ENCODE results near the gene CCN6. TPM values are rescaled to one million over a fixed set of nuclear protein-coding genes. Genes with fewer than 3 reads are reported as not detected.

CCN6 gene
- total RNA-seq, 4 donors from 2014 or later, result 1.1 to 2.9 (median 1.6) TPM

DNA sequence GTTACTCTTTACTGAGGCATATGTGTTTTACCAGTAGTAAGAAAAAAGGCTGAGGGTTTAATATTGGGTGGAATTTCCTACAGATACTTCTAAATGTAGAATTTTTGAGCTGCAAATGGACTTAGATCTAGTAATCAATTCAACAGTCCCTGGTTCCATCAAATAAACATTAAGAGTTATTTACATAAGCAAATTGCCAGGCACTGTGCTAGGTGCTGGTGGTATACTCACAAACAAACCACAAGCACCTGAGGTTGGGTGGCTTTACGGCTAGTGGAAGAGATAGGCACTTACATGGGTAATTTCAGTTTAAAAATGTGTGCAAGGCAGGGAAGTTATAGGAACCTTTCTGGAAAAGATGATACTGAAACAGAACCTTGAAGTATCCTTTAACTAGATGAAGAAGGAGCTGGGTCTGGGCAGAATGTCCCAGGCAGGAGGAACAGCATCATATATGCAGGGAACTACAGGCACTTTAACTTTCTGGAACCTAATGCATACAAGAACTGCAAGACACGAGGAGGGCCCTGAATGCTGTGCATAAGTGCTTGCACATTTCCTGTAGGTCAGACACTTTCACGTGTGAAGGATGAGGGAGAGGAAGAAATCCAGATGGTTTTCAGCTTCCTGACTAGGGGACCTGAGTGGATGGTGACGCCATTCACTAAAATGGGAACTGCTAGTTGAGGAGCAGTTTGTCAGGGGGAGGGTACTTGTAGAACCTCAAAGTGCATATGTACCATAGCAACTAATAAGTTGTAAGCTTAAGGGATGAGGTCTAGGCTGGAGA lies 4.5 kb downstream of the CCN6 start:
- WGBS, 2 donors, result 64 to 84% methylated on average over 4 of the region's 4 CpGs
- H3K4me3 ChIP-seq (ENCODE audit: low read depth, poor library complexity, severe bottlenecking), result no peak overlapping the region
- DNase-seq (ENCODE audit: low spot score in 2 of 2), result no peak
- TF ChIP-seq, protein P1, sequence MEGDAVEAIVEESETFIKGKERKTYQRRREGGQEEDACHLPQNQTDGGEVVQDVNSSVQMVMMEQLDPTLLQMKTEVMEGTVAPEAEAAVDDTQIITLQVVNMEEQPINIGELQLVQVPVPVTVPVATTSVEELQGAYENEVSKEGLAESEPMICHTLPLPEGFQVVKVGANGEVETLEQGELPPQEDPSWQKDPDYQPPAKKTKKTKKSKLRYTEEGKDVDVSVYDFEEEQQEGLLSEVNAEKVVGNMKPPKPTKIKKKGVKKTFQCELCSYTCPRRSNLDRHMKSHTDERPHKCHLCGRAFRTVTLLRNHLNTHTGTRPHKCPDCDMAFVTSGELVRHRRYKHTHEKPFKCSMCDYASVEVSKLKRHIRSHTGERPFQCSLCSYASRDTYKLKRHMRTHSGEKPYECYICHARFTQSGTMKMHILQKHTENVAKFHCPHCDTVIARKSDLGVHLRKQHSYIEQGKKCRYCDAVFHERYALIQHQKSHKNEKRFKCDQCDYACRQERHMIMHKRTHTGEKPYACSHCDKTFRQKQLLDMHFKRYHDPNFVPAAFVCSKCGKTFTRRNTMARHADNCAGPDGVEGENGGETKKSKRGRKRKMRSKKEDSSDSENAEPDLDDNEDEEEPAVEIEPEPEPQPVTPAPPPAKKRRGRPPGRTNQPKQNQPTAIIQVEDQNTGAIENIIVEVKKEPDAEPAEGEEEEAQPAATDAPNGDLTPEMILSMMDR (IDR thresholded peaks at IDR 0.05), result no peak
- TF ChIP-seq POLR2A (IDR thresholded peaks at IDR 0.05), result no peak
- intact Hi-C loops (cut with DNase I; ENCODE audit: low total_unique reads), result no loop called here

DNA sequence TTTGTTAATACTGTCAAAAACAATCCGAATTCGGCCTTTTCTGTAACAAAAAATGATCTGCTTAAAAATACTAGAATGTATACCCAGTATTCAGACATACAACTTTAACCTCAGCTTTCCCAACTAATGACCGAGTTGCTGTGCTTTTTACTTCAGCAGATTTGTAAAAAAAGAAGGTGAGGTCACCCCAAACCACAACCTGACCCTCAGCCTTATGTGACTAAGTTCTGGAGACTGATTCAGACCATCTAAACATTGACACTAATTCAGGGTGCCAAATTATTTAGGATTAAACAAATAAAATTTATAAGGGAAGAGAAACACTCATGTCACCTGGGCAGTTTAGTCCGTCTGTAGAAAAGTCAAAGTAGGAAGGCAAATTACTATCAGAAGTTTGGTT lies 7.7 kb downstream of the CCN6 start:
- no peak overlapping the region for H3K4me3 ChIP-seq (ENCODE audit: low read depth, poor library complexity, severe bottlenecking)
- TF ChIP-seq, protein P1 (IDR thresholded peaks at IDR 0.05), result no peak
- TF ChIP-seq POLR2A (IDR thresholded peaks at IDR 0.05), result no peak
- intact Hi-C loops (cut with DNase I; ENCODE audit: low total_unique reads), result no loop called here
- DNase-seq (ENCODE audit: low spot score in 2 of 2), result no peak
- 89 to 94% methylated on average over 4 of the region's 4 CpGs for WGBS, 2 donors

DNA sequence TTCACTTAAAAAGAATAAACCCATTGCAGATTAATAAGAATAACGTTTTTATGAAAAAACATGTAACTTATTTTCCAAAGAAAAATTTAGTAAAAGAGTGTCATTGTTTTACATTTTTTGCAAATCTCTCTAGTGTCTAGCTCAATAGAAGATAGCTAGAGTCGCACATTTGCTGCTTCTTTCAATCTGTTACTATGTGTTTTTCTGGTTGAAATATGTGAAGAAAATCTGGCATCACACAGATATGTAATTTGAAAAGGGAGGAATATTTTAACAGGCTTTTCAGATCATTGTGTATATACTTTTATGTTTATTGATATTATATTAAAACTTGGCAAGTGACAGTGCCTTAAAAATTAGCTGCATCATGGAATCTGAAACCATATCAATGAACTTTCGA lies 9.1 kb downstream of the CCN6 start:
- no peak overlapping the region for H3K4me3 ChIP-seq (ENCODE audit: low read depth, poor library complexity, severe bottlenecking)
- TF ChIP-seq POLR2A (IDR thresholded peaks at IDR 0.05), result no peak
- TF ChIP-seq, protein P1 (IDR thresholded peaks at IDR 0.05), result no peak
- intact Hi-C loops (cut with DNase I; ENCODE audit: low total_unique reads), result no loop called here
- no peak for DNase-seq (ENCODE audit: low spot score in 2 of 2)
- 88 to 94% methylated on average over 3 of the region's 3 CpGs for WGBS, 2 donors

DNA sequence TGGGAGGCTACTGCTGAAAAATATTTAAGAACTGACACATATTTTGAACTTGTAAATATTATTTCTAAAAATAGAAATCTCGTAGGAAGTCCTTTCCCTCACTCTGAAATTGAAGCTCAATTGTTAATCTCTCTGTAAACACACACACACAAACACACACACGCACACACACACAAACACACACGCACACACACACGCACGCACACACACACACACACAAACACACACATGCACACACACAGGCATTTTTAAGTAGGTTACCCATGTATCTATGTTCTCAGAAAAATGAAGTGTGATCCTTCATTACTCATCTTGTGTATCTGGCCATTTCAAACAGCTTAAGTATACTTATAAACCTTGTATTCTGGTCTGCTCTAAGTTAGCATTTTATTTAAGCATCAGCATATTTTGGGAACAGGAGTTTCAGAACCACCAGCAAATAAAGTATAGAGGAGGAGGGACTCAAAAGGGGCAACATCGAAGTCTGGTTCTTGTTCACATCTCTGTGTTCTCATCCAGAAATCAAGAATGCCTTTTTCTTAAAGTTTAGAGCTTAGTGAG lies 11.6 kb downstream of the CCN6 start:
- intact Hi-C loops (cut with DNase I; ENCODE audit: low total_unique reads), result no loop called here
- TF ChIP-seq POLR2A (IDR thresholded peaks at IDR 0.05), result no peak
- TF ChIP-seq, protein P1 (IDR thresholded peaks at IDR 0.05), result no peak
- no peak for DNase-seq (ENCODE audit: low spot score in 2 of 2)
- no peak overlapping the region for H3K4me3 ChIP-seq (ENCODE audit: low read depth, poor library complexity, severe bottlenecking)
- 73% methylated on average over 6 of the region's 6 CpGs for WGBS, 2 donors

DNA sequence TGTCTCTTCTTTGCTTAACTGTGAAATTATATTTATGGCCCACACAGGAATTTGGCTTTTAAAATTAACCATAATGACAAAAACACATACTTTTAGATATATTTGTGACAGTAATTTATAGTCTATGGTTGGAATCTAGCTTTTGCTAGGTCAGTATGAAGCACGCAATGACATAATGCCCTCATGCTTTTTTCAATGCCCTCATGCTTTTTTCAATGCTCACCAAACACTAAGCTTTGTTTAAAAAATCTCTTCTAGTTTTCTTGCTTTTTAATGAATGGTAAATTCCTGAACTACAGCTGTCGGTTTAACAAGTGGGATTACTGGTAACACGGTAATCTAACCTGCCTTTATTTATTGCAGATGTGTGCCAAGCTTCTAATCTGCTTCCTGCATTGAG lies 12.7 kb downstream of the CCN6 start:
- no peak for TF ChIP-seq POLR2A (IDR thresholded peaks at IDR 0.05)
- H3K4me3 ChIP-seq (ENCODE audit: low read depth, poor library complexity, severe bottlenecking), result no peak overlapping the region
- intact Hi-C loops (cut with DNase I; ENCODE audit: low total_unique reads), result no loop called here
- 57 to 60% methylated on average over 3 of the region's 3 CpGs for WGBS, 2 donors
- no peak for DNase-seq (ENCODE audit: low spot score in 2 of 2)

DNA sequence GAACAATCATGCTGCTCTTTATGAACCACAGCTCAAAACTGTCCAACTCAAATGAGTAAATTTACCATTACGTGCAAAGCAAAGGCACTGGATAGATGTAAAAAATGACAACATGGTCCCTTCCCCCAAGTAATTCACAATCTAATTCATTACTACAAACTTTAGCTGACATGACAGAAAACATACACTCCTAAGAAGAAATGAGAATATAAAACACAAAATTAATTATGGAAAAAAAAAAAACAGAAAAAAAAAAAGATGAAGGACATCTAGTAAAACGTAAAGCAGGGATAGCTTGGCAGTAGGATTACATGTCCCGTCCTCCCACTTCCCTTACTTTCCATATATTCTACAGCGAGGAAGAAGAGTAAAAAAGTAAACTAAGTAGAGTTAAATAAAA lies 27.7 kb downstream of the CCN6 start:
- no peak for DNase-seq (ENCODE audit: low spot score in 2 of 2)
- WGBS, 2 donors, result 91 to 93% methylated on average over 4 of the region's 4 CpGs
- no peak overlapping the region for H3K4me3 ChIP-seq (ENCODE audit: low read depth, poor library complexity, severe bottlenecking)
- intact Hi-C loops (cut with DNase I; ENCODE audit: low total_unique reads), result no loop called here
- TF ChIP-seq, protein P1 (IDR thresholded peaks at IDR 0.05), result no peak
- TF ChIP-seq POLR2A (IDR thresholded peaks at IDR 0.05), result no peak
